ENCODE data around the gene ZNF385A.

Gene ZNF385A

GRCh38 chr12:54350743-54351142, 33.8 kb downstream of the ZNF385A start:
- H3K4me3 ChIP-seq (ENCODE audit: low read depth, low read length) = no peak overlapping the region
- TF ChIP-seq CTCF (IDR thresholded peaks at IDR 0.05; ENCODE audit: control insufficient read depth, extremely low read depth, insufficient read depth) = no peak
- no peak for DNase-seq (ENCODE audit: low read depth)

- H3K4me3 ChIP-seq (ENCODE audit: low read depth, low read length) = no peak overlapping the region
- DNase-seq (ENCODE audit: low read depth) = no peak
- no peak for TF ChIP-seq CTCF (IDR thresholded peaks at IDR 0.05; ENCODE audit: control insufficient read depth, extremely low read depth, insufficient read depth)
Measured at GRCh38 chr12:54349679-54350078, 34.9 kb downstream of the ZNF385A start.

- no peak overlapping the region for H3K4me3 ChIP-seq (ENCODE audit: low read depth, low read length)
- no peak for DNase-seq (ENCODE audit: low read depth)
- TF ChIP-seq CTCF (IDR thresholded peaks at IDR 0.05; ENCODE audit: control insufficient read depth, extremely low read depth, insufficient read depth) = no peak
Measured at GRCh38 chr12:54349036-54349435, 35.5 kb downstream of the ZNF385A start.

- DNase-seq (ENCODE audit: low read depth) = no peak
- TF ChIP-seq CTCF (IDR thresholded peaks at IDR 0.05; ENCODE audit: control insufficient read depth, extremely low read depth, insufficient read depth) = no peak
- H3K4me3 ChIP-seq (ENCODE audit: low read depth, low read length) = no peak overlapping the region
Measured at GRCh38 chr12:54341378-54342300, 42.9 kb downstream of the ZNF385A start.

GRCh38 chr12:54340846-54341245, 43.7 kb downstream of the ZNF385A start:
- DNase-seq (ENCODE audit: low read depth) = no peak
- H3K4me3 ChIP-seq (ENCODE audit: low read depth, low read length) = no peak overlapping the region
- no peak for TF ChIP-seq CTCF (IDR thresholded peaks at IDR 0.05; ENCODE audit: control insufficient read depth, extremely low read depth, insufficient read depth)

- H3K4me3 ChIP-seq (ENCODE audit: low read depth, low read length) = no peak overlapping the region
- TF ChIP-seq CTCF (IDR thresholded peaks at IDR 0.05; ENCODE audit: control insufficient read depth, extremely low read depth, insufficient read depth) = no peak
- no peak for DNase-seq (ENCODE audit: low read depth)
Measured at GRCh38 chr12:54338698-54339296, 45.7 kb downstream of the ZNF385A start.

Data from LNCaP clone FGC (cell line).